Upper lobe of left lung (tissue), 4 donors: Measurements from ENCODE around the gene FBXL17.

Experiments
- CTCF ChIP-seq, 6 experiments: fragments of 450-650 bp in 4 of 6; fragments of 200-600 bp in 2 of 6; sonication (generic) in 2 of 6; IDR thresholded peaks; one replicate each; pipeline ENCODE4 v1.5.1; 2016 to 2019; ENCODE audit warnings: antibody characterized with exemption in 6 of 6
- POLR2A ChIP-seq, 4 donors: fragments of 450-650 bp; IDR thresholded peaks; one replicate each; pipeline ENCODE4 v1.5.1; 2016 to 2017; ENCODE audit warnings: antibody characterized with exemption in 4 of 4, mild to moderate bottlenecking in 2 of 4
- POLR2AphosphoS5 ChIP-seq, 2 donors: sonication (generic); formaldehyde crosslinking; IDR thresholded peaks; one replicate each; pipeline ENCODE4 v1.5.1; 2017; ENCODE audit warnings: antibody characterized with exemption in 2 of 2

GRCh38 chr5:108060340-108060739 is 321.6 kb downstream of the FBXL17 start:
- TF ChIP-seq CTCF (IDR thresholded peaks at IDR 0.05) (no peak), POLR2AphosphoS5 (IDR thresholded peaks at IDR 0.05) (no peak), POLR2A (IDR thresholded peaks at IDR 0.05) (no peak)
